HG02623 (cell line): ENCODE measurements around the gene PEMT.
"Not testable (repeated sequence)": the region's sequence is repeated elsewhere in the genome, so short reads cannot be mapped to it uniquely, and the experiment has no call there.

ENCODE experiments used
- ATAC-seq: cut with Tn5 transposase; IDR thresholded peaks from one replicate; pipeline ENCODE4 v1.9.1; 2021; ENCODE audit warnings: moderate library complexity; ENCODE audit not compliant: unreplicated experiment

Gene PEMT

DNA sequence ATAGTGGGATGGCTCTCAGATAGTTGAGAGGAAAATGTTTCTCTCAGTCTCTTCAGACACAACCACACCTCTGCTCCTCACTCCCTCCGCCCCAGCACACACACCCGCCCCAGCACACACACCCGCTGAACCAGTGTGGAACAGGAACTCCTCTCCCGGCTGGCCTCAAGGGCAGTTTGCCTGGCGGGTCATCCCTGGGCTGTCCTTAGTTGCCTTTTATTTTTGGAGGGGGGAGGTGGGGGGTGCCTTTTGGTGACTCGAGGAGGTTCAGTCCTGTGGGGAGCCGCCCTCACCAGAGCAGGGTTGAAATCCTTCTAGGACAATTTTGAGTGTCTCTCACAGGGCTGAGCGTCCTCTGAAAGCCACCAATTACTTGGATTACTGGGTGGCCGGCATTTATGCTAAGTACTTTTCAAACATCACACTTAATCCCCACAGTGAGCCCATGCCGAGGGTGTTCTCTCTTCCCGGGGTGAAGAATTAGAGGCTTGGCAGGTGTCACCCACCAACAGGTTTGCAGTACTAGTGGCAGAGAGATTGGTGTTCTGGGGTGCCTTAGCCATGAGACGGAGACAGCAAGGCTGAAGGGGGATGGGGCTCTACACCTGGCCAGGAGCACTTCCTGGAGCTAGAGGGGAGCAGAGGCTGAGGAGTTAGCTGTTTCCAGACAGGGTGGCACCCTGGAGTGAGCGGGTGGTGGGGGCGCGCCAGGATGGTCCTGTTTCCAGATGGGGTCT is 98.1 kb downstream of the PEMT start:
- no peak for ATAC-seq

- ATAC-seq, result no peak
Observed at GRCh38 chr17:17492571-17492970, 98.9 kb downstream of the PEMT start.

GRCh38 chr17:17492085-17492484 is 99.4 kb downstream of the PEMT start:
- no peak for ATAC-seq

DNA sequence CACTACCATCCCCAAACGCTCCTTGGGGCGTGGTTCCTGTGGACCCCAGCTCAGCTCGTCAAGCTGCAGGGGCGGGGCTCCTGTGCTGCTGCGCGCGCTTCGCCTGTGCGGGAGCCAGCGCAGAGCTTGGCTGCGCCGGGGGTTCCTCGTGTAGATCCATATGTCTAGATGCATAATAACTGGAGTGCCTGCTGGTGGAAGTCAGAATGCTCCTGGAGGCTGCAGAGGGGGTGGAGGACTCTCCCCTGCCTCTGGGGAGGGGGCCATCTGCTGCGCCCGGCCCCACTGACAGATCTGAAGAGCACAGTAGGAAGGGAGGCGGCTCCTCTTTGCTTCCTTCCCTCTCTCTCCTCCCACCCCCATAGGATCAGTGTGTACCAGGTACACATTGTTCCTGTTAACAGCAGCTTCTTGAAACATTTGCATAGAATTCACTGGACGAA is 99.9 kb downstream of the PEMT start:
- no peak for ATAC-seq

- ATAC-seq, result no peak
Observed at GRCh38 chr17:17491031-17491471, 100.5 kb downstream of the PEMT start.

GRCh38 chr17:17487998-17488397 is 103.5 kb downstream of the PEMT start:
- ATAC-seq, result no peak

DNA sequence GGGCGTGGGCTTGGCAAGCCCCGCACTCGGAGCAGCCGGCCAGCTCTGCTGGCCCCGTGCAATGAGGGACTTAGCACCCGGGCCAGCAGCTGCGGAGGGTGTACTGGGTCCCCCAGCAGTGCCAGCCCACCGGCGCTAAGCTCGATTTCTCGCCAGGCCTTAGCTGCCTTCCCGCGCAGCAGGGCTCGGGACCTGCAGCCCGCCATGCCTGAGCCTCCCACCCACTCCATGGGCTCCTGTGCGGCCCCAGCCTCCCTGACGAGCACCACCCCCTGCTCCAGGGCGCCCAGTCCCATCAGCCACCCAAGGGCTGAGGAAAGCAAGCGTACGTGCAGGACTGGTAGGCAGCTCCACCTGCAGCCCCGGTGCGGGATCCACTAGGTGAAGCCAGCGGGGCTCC is 105.1 kb downstream of the PEMT start:
- ATAC-seq, result not testable (repeated sequence)

DNA sequence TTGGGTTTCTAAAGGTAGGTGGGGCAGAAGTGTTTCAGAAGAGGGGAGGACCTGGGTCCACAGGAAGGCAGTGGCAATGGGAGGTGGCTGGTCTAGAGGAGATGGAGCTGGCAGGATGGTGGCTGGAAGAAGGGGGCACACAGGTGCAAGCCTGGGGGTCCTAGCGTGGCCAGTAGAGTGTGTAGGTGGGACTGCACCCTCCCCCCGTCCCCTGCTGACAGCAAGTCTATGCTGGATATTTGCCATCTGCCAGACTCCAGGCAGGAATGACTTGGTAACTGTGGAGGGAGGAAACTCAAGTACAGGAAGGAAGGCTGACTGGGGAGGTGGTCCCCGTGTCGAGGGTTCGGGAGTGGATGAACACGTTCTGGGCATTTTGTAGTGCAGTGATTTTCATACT is 106.1 kb downstream of the PEMT start:
- ATAC-seq, result no peak

DNA sequence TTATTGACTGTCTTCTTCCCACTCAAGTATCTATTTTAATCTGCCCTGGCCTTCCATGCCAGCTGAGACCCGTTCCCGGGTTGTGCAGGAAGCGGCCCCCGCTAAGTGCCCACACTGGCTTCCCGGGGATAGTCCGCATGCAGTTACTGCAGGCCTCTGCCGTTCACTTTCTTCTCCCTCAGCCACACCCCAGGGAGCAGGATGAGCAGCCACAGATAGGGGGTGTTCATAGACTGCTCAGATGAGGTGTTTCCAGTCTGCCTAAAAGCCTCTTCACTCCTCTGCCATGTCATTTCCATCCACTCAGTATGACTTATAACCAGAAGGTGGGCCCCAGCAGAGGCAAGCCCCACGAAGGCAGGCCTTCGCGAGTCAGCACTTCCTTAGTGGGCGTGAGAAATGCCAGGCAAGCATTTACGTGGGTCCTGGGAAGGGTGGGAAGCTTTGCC is 107.0 kb downstream of the PEMT start:
- ATAC-seq, result no peak

DNA sequence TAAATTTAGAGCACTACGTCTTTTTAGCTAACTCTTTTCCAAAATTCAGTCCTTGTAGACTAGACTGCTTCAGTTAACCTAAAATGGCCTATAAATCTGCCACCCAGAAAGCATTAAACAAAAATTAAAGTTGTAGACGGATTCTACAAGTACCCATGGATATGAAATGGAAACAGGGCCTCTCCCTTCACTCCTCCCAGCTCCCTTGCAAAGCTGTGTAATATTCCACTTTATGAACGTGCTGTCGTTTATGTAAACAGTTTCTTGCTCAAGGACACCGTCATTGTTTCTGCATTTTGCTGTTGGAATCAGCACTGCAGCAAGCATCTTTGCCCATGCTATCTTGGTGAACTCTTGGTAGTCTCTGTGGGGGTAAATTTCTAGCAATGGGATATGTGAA is 109.6 kb downstream of the PEMT start:
- ATAC-seq, result no peak

DNA sequence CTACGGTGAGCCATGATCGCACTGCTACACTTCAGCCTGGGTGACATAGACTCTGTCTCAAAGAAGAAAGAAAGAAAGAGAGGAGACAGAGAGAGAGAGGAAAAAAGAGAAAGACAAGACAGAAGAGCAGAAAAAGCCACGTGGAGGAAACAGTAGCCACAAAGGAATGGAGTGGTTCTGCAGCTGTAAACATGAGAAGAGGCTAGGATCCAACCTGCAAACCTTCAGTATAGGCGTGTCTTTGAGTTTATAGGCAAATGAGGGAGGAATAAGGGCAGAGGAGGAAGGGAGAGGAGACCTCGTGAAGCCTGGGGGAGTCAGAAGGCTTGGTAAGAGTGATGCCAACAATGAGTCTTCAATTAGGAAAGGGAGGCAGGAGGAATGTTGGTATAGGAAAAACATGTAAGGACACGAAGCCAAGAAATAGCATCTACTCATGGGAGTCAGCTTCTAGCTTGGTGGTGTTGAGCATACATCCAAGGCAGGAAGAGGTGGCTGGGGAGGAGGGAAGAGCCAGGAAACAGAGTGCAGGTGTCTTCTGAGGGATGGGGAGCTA is 110.8 kb downstream of the PEMT start:
- ATAC-seq, result no peak

DNA sequence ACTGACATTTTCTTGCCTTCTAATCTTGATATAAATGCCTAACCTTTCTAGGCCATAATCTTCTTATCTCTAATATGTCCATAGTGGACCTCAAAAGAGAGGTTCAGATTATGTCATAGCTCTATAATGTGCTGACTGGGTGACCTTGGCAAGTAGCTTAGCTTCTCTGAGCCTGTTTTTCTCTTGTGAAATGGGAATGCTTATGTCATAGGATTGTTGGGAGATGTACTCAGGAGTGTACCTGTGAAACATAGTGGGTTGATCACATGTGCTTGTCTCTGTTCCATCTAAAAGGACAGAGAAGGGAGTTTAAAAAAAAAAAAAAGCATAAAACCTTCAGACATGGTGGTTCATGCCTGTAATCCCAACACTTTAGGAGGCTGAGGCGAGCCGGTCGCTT is 112.3 kb downstream of the PEMT start:
- no peak for ATAC-seq

DNA sequence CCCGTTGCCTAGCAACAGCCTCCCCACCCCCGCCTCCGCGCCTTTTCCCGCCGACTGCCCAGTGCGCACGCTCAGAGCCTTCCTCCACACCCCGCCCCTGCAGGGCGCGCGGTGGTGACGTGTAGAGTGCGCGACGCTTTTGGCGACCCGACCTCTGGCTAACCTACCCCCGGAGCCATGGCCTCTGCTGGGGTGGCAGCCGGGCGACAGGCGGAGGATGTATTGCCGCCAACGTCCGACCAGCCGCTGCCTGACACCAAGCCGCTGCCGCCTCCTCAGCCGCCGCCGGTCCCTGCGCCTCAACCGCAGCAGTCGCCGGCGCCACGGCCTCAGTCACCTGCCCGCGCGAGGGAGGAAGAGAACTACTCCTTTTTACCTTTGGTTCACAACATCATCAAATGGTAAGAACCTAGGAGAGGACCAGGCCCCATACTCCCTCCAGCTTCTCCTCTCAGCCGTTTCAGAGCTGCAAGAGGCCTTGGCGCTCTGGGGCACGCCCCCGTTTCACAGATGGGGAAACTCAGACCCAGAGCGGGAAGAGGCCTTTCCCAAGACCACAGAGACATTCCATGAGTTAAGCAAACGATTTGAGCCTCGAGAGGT is 114.5 kb downstream of the PEMT start, which contains the start of gene MED9:
MED9 (plus strand) TSS at position 136 of the 603 bp plus-strand sequence; CDS start at position 178, 42 bp downstream.
- ATAC-seq, result peak; percentile 85

- no peak for ATAC-seq
Observed at GRCh38 chr17:17474341-17474740, 117.2 kb downstream of the PEMT start.

- ATAC-seq, result no peak
Observed at GRCh38 chr17:17472333-17472920, 119.1 kb downstream of the PEMT start.

GRCh38 chr17:17469996-17470395 is 121.5 kb downstream of the PEMT start:
- no peak for ATAC-seq

- no peak for ATAC-seq
Observed at GRCh38 chr17:17469358-17469757, 122.2 kb downstream of the PEMT start.

GRCh38 chr17:17468217-17469010 is 123.1 kb downstream of the PEMT start:
- no peak for ATAC-seq

DNA sequence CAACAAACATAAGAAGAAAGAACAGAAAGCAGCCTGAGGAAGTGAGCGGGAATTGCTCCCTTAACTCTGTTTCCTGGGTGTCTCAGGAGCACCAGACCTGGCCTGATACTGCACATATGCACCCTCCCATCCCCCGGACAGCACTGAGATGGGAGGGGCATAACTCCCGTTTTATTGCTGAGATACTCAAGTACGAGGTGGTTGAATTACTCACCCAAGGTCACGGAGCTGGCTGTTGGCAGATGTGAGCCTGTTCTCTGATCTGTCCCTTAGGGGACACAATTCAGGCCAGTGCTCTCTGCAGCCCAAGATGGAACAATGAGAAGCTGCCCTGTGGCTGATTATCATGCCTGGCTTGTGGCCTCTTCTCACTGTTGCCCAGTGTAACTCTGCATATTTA is 123.8 kb downstream of the PEMT start:
- no peak for ATAC-seq

DNA sequence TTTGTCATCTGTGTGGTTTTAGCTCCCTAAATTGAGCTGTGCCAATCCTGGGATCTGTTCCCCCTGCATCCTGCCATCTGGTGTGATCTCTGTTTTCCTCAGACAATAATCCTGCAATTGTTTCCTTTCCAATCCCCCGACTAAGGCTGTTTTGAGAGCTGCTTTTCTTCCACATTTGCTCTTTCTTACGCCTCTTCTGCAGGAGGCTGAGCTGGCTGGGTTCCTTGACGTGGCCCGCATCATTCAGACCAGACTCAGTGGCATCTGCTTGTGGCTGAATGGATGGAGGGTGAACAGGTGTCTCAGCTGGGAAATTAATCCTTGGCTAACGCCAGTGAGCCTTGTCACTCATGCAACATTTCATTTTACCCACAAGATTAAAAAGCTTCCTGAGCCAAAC is 124.5 kb downstream of the PEMT start:
- ATAC-seq, result no peak

GRCh38 chr17:17466511-17466910 is 125.0 kb downstream of the PEMT start:
- ATAC-seq, result no peak
